Measurements from ENCODE around the gene MYO5B.
"Not testable (repeated sequence)": the region's sequence is repeated elsewhere in the genome, so short reads cannot be mapped to it uniquely, and the experiment has no call there.

MYO5B gene

DNA sequence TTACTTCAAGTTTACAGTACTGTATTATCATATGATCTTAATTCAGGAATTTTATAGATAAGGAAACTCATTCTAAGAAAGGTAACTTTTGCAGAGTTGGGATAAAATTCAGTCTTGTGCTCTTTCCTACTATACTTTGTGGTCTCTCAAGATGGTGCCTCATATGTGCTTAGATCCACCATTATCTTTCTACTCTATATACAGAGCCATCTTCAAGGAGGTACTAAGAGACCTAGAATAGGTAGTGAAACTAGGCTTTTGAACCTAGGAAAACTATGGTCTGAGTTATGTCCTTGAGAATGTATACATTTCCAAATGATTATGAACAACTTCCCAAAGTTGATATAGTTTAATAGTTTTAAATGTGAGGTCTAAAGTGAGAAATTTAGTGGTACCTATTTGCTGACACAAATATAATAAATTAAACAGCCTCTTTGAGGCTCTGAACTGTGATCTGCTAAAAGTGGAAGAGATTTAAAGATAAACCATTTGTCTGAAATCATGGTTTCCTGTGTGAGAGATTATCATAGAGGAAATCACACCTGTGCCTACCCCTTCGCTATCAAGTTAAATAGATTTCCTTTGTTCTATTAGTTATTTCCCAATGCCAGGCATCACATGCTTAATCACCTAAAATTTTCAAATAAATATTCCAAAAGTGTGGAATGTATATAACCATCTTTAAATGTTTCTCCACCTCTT lies 408.8 kb downstream of the MYO5B start:
- no peak for DNase-seq (ENCODE audit: low read depth)
- no peak overlapping the region for H3K4me3 ChIP-seq (ENCODE audit: low read depth, low read length)
- TF ChIP-seq CTCF (IDR thresholded peaks at IDR 0.05; ENCODE audit: insufficient read depth, low read depth, low read length, missing control alignments): no peak

DNA sequence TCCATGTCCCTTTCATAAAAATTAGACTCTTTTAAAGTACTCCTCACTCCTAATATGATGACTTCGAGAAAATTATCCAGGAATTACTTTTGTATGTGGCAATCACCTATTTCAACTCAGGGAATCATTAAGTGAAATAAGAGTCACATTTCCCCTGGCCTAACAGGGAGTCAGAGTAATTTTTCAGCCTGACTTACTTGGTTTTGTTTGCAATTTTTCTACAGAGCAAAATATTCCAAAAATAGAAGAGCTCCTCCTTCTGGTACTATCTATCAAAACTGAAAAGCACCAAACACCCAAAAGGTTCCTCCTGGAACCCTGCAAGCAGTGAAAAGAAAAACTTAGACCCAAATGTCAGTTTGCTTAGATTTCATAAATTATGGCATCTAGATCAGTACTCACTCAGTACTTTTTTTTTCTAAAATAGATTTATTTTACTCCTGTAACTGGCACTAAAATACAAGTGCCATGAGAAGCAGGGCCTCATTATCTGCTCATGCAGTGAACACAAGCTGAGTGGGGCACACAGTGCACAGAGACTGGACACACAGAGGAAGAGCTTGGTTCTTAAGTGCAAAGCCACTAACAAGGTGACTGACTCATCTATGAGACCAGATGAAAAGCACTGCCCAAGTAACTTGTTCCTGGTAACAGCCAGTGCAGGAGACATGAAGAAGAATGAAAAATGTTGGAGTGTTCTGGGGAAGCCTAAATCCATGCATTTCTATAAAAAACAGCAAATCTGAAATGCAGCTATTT lies 410.3 kb downstream of the MYO5B start:
- no peak for DNase-seq (ENCODE audit: low read depth)
- no peak overlapping the region for H3K4me3 ChIP-seq (ENCODE audit: low read depth, low read length)

GRCh38 chr18:49783631-49784030 lies 411.3 kb downstream of the MYO5B start:
- not testable (repeated sequence) for H3K4me3 ChIP-seq (ENCODE audit: low read depth, low read length); DNase-seq (ENCODE audit: low read depth)

More for the DNA sequence above, 410.3 kb downstream of the MYO5B start:
- no peak for TF ChIP-seq CTCF (IDR thresholded peaks at IDR 0.05; ENCODE audit: insufficient read depth, low read depth, low read length, missing control alignments)

DNA sequence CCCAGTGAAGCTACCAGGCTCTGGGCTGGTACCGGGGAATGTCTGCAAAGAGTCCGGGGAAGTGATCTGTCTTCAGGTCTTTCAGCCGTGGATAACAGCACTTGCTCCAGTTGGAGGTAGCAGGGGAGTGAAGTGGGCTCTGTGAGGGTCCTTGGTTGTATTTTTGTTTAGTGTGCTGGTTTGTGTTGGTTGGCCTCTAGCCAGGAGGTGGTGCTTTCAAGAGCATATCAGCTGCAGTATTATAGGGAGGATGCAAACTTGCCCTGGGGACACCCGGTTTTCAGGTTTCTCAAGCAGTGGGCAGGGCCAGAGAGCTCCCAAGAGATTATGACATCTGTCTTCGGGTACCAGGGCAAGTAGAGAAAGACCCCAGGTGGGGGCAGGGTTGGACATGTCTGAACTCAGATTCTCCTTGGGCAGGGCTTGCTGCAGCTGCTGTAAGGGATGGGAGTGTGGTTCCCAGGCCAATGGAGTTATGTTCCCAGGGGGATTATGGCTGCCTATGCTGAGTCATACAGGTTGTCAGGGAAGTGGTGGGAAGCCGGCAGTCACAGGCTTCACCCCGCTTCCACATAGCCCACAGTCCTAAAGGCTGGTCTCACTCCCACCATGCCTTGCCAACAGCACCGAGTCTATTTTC lies 416.0 kb downstream of the MYO5B start:
- no peak for TF ChIP-seq CTCF (IDR thresholded peaks at IDR 0.05; ENCODE audit: insufficient read depth, low read depth, low read length, missing control alignments)
- no peak for DNase-seq (ENCODE audit: low read depth)
- H3K4me3 ChIP-seq (ENCODE audit: low read depth, low read length): no peak overlapping the region
